ENCODE measurements around the gene P3H4.

The P3H4 gene

DNA sequence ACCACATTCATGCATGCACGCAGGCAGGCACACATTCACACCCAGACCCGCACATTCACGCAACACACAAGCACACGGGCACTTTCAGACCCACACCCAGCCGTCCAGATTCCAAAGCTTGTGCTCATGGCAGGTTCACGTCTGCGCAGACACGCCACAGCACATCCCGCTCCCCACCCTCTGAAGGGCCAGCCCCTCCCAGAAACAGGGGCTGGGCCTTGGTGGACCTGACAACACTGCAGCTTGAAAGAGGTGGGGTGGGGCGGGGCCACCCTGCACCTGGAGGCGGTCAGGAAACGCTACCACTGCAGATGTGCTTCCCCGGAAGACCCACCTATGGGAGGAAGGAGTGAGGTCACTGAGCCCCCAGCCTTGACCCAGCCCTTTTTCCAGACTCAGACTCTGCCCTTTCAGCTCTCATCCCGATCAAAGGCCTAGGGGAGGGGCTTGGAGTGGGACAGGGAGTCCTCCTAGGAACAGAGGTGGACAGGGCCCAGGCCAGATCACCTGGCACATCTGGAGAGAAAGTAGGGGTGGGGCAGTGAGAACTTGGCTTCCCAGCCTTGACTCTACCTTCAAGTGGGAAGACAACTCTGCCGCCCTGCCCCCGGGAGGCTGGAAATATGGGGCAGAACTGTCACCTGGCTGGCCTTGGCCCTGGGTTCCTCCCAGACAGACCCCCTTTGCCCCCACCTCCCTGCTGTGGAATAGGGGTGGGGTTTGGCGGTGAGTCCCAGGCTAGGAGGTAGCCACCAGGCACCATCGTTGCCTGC, 11.0 kb downstream of the P3H4 start:
- Histone ChIP-seq H4K20me1 (no peaks in the 10 kb centered on the region; a peak in 1 of 22 replicates), H3K9me3 (replicated peaks in 1 of 11) (no peaks in the 10 kb centered on the region), H3K9ac (peak overlapping the region in 2 of 11 experiments; percentile 2 to 6; a peak in 4 of 22 replicates), H3K4me2 (peak overlapping the region in 10 of 11 experiments; percentile 20 to 69 (median 54); a peak in 19 of 22 replicates), H3K27me3 (no peaks in the 10 kb centered on the region), H3K4me3 (no peak overlapping the region), H3K27ac (peak overlapping the region in 2 of 11 experiments; percentile 8 to 21; a peak in 1 of 22 replicates), H3K4me1 (peaks cover 27 to 35% (median 32%) of the 10 kb centered on the region in 10 experiments), H3K36me3 (no peaks in the 10 kb centered on the region)
- no peak for TF ChIP-seq Cebpa-rat (IDR thresholded peaks at IDR 0.05)

- no peak for TF ChIP-seq Cebpa-rat (IDR thresholded peaks at IDR 0.05)
- no peaks in the 10 kb centered on the region for H3K36me3 ChIP-seq
- no peak overlapping the region for H3K4me3 ChIP-seq
- no peaks in the 10 kb centered on the region; a peak in 1 of 22 replicates for H4K20me1 ChIP-seq
- H3K9ac ChIP-seq = no peak overlapping the region
- no peaks in the 10 kb centered on the region for H3K27me3 ChIP-seq
- H3K4me1 ChIP-seq = peaks cover 23 to 39% (median 32%) of the 10 kb centered on the region in 10 experiments
- H3K9me3 ChIP-seq (replicated peaks in 1 of 11) = no peaks in the 10 kb centered on the region
- no peak overlapping the region for H3K27ac ChIP-seq
- no peak overlapping the region for H3K4me2 ChIP-seq
These were observed 12.4 kb downstream of the P3H4 start for GRCh38 chr17:41799366-41799765.

- TF ChIP-seq Cebpa-rat (IDR thresholded peaks at IDR 0.05) = no peak
- H3K4me3 ChIP-seq = no peak overlapping the region
- H3K9ac ChIP-seq = no peak overlapping the region
- H3K36me3 ChIP-seq = no peaks in the 10 kb centered on the region
- peaks cover 24 to 42% (median 34%) of the 10 kb centered on the region in 10 experiments for H3K4me1 ChIP-seq
- no peaks in the 10 kb centered on the region for H3K9me3 ChIP-seq (replicated peaks in 1 of 11)
- no peaks in the 10 kb centered on the region for H4K20me1 ChIP-seq
- H3K27me3 ChIP-seq = no peaks in the 10 kb centered on the region
- no peak overlapping the region for H3K4me2 ChIP-seq
- no peak overlapping the region for H3K27ac ChIP-seq
These were observed 14.4 kb downstream of the P3H4 start for GRCh38 chr17:41797377-41797776.

- no peak overlapping the region for H3K9ac ChIP-seq
- H3K27me3 ChIP-seq = no peaks in the 10 kb centered on the region
- H4K20me1 ChIP-seq = no peaks in the 10 kb centered on the region
- H3K4me3 ChIP-seq = no peak overlapping the region
- peak overlapping the region in 5 of 11 experiments; percentile 6 to 38 (median 27); a peak in 7 of 22 replicates for H3K4me2 ChIP-seq
- H3K27ac ChIP-seq = no peak overlapping the region; a peak in 1 of 22 replicates
- no peaks in the 10 kb centered on the region for H3K36me3 ChIP-seq
- no peak for TF ChIP-seq Cebpa-rat (IDR thresholded peaks at IDR 0.05)
- no peaks in the 10 kb centered on the region for H3K9me3 ChIP-seq (replicated peaks in 1 of 11)
- H3K4me1 ChIP-seq = peaks cover 24 to 48% (median 34%) of the 10 kb centered on the region in 10 experiments
These were observed 15.4 kb downstream of the P3H4 start for GRCh38 chr17:41796121-41796895.

DNA sequence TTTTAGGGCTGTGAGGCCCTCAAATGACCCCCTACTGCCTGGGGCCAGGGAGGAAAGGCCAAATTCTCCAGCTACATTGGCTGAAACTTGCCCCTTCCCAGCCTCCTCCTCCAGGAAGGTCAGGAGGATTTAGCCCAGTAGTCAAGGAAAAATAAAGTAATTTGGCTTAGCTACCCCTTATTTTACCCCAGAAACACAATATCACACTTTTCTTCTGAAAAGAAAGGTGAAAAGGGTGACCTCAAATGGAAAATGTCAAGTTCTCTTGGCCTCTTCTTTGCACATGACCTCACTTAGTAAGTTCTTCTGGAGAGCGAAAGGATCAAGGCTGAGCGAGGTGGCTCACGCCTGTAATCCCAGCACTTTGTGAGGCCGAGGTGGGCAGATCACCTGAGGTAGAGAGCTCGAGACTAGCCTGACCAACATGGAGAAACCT, 17.2 kb downstream of the P3H4 start:
- H4K20me1 ChIP-seq = no peaks in the 10 kb centered on the region
- peaks cover 35 to 56% (median 40%) of the 10 kb centered on the region in 10 experiments for H3K4me1 ChIP-seq
- no peak overlapping the region for H3K27ac ChIP-seq
- no peak overlapping the region for H3K9ac ChIP-seq
- TF ChIP-seq Cebpa-rat (IDR thresholded peaks at IDR 0.05) = no peak
- H3K27me3 ChIP-seq = no peaks in the 10 kb centered on the region
- no peaks in the 10 kb centered on the region for H3K36me3 ChIP-seq
- no peaks in the 10 kb centered on the region for H3K9me3 ChIP-seq (replicated peaks in 1 of 11)
- no peak overlapping the region for H3K4me2 ChIP-seq
- no peak overlapping the region for H3K4me3 ChIP-seq

GRCh38 chr17:41793784-41794539, 17.8 kb downstream of the P3H4 start:
- Histone ChIP-seq H3K27me3 (no peaks in the 10 kb centered on the region), H4K20me1 (no peaks in the 10 kb centered on the region), H3K4me2 (peak overlapping the region in 9 of 11 experiments; percentile 30 to 70 (median 58); a peak in 11 of 22 replicates), H3K36me3 (no peaks in the 10 kb centered on the region), H3K9ac (no peak overlapping the region), H3K9me3 (replicated peaks in 1 of 11) (no peaks in the 10 kb centered on the region), H3K27ac (no peak overlapping the region), H3K4me3 (no peak overlapping the region), H3K4me1 (peaks cover 41 to 62% (median 46%) of the 10 kb centered on the region in 10 experiments)
- TF ChIP-seq Cebpa-rat (IDR thresholded peaks at IDR 0.05) = no peak

DNA sequence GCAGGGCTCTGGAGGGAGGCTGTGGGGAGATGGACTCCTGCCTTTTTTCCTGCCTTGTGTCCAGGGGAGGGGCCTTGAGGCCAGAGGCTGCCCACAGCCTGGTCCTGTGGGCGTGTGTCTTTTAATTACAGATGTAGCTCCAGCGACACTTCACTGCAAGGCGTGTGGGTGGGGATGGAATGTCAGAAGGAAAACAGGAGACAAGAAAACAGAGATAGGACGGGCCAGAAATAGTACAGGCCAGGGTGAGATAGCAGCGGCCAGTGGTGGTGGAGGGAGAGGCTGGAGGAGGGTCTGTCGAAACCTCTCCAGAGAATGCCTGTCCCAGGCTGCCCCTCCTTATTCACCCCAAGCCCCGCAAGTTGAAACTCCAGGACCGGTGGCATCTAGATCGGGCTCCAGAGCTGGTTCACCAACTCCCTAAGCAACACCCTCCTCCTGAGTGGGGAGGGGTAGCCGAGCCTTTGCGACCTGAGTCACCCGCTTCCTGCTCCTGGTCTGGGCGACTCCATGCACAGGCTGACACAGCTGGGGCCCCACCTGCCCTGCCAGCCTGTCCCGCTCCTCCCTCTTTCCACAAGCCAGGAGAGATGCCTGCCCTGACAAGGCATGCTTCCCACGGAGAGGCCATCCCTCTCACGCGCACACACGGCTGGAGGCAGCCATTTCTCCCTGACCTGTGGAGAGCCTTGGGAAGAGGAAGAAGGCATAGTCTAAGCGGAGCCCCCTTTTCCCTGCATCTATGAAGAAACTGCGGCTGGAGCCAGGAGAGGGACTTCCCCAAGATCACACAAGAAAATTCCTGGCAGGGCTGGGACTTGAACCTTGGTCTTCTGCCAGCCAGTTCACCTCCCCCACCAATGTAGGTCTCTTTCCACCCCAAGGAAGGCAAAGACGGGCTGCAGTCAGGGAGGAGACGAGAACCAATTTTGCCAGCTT, 18.6 kb downstream of the P3H4 start:
- H3K9me3 ChIP-seq (replicated peaks in 1 of 11) = no peaks in the 10 kb centered on the region
- peak overlapping the region in 2 of 11 experiments; percentile 47 to 54; a peak in 4 of 22 replicates for H3K9ac ChIP-seq
- peak overlapping the region; percentile 30 to 70 (median 57) for H3K4me2 ChIP-seq

GRCh38 chr17:41787021-41787418, 24.7 kb downstream of the P3H4 start:
- H3K36me3 ChIP-seq = peaks cover 0 to 7% (median 0%) of the 10 kb centered on the region in 11 experiments; a peak in 2 of 22 replicates
- no peak overlapping the region for H3K9ac ChIP-seq
- H3K4me1 ChIP-seq = peaks cover 66 to 85% (median 78%) of the 10 kb centered on the region in 10 experiments
- H3K27ac ChIP-seq = no peak overlapping the region; a peak in 1 of 22 replicates
- H3K27me3 ChIP-seq = no peaks in the 10 kb centered on the region
- no peaks in the 10 kb centered on the region for H3K9me3 ChIP-seq (replicated peaks in 1 of 11)
- TF ChIP-seq Cebpa-rat (IDR thresholded peaks at IDR 0.05) = no peak
- H3K4me2 ChIP-seq = peak overlapping the region; percentile 28 to 87 (median 77); a peak in 17 of 22 replicates
- H3K4me3 ChIP-seq = no peak overlapping the region; a peak in 2 of 20 replicates
- H4K20me1 ChIP-seq = peaks cover 9 to 30% (median 21%) of the 10 kb centered on the region in 11 experiments; a peak in 21 of 22 replicates

More for the DNA sequence above, 18.6 kb downstream of the P3H4 start:
- 0 out of 22 replicates have a peak overlapping the region, but pooled peaks of 1 of the 11 experiments have one; percentile 8 for H3K27ac ChIP-seq
- no peaks in the 10 kb centered on the region for H4K20me1 ChIP-seq
- no peaks in the 10 kb centered on the region for H3K27me3 ChIP-seq
- no peaks in the 10 kb centered on the region for H3K36me3 ChIP-seq
- H3K4me1 ChIP-seq = peaks cover 49 to 71% (median 55%) of the 10 kb centered on the region in 10 experiments
- TF ChIP-seq Cebpa-rat (IDR thresholded peaks at IDR 0.05) = no peak
- H3K4me3 ChIP-seq = no peak overlapping the region

All from BLaER1 treated with 17β-estradiol and CSF1 and Interleukin-3, amounts not matched to agents 10 nM and 100 nM (cell line).